GM21786 (cell line): ENCODE results near the gene C2orf42.
A peak's percentile ranks its signal among the peaks of the same experiment; 100 is the strongest.
"Not testable (repeated sequence)": the region's sequence is repeated elsewhere in the genome, so short reads cannot be mapped to it uniquely, and the experiment has no call there.

ENCODE experiments used
- ATAC-seq: cut with Tn5 transposase; IDR thresholded peaks from one replicate; pipeline ENCODE4 v1.9.1; 2021; ENCODE audit not compliant: unreplicated experiment

C2orf42 gene

DNA sequence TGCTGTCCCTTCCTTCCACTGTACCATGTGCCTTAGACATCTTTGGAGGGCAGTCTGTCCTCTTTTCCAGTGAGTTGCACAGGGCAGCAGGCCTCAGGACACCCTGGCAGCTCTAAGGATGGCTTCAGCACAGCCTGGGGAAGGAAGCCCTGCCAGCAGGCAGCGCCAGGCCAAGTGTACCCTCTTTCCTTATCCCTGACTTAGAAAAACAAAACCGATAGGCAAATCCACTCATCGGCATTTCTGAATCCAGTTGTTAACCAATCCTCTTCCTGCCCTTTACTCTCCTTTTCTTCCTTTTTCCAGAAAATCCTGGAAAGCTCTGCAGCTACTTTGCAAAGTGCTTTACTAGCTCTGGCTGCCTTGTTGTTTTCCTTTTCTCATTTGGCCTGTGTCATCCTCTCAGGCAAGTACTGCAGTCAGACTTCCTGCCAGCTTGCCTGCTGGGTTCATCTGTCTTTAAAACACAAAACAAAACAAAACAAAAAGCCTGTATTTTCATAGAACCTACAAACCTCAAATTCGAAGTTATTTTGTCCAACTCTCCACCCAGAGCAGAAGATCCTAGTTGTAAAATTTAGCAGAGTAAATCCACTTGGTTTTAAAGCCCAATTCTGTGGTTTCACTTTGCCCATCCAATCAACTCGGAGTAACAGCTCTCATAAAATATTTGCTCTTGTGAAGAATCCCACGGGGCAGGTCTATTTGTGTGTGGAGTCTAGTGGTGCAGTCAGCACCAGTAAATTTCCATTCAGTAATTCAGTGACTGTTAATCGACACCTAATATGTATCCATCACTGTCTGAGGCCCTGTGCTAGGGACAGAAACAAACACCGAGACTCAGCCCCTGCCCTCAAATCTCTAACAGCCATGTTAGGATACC is 58.3 kb downstream of the C2orf42 start:
- ATAC-seq, result peak; percentile 42

DNA sequence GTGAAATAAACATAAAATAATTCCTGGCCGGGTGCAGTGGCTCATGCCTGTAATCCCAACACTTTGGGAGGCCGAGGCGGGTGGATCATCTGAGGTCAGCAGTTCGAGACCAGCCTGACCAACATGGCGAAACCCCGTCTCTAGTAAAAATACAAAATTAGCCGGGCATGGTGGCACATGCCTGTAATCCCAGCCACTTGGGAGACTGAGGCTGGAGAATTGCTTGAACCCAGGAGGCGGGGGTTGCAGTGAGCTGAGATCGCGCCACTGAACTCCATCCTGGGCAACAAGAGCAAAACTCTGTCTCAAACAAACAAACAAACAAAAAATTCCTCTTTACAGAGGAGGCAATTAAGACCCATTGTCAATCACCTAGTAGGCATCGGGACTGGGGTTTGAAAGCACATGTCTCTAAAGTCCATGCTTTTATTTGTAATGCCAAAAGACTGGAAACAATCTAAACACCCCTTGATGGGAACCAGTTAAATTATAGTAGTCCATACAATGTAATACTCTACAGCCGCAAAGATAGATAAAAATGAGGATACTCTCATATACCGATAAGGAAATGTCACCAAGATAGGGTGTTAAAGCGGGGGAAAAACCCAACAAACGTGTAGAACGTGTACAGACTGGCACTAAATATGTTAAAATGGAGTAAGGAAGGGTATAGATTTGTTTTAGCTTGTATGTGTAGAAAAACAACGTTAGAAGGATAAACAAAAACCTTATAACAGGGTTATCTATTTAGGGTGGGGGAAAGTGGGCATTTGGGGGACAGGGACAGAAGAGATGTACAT is 59.3 kb downstream of the C2orf42 start:
- not testable (repeated sequence) for ATAC-seq

DNA sequence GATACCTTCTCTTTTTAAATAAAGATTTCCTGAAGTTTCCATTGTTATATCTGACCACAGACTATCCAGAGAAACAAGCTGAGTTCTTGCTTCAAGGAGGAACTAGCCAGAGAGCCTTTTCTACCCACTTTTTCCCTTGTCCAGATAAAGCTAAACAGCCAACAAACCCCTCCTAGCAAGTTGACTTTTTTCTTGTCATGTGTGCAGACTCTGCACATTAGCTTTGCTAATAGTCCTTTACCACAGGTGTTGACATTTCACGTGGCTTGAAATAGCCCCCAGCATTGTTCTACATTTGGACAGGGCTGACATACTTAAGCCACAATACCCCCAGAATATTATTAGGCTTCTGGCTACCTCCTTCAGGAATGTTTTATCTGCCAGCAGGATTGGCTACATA is 62.8 kb downstream of the C2orf42 start:
- ATAC-seq, result no peak

DNA sequence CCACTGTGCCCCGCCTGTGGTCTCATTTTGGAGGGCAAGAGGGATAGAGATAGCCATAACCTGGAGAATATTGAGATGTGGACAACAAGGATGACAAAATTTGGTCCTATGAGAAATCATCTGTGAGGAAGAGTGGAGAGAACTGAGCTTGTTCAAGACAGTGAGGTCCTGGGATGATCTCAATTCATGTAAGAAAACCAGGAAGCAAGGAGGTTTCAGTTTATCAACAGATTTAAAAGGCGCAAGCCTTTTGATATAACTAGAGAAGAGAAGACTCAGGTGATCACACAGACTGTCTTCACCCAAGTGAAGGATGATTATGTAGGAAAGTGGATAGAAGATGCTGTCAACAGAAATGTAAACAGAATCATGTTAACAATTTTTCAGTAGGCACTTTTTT is 64.4 kb downstream of the C2orf42 start:
- ATAC-seq, result no peak

- no peak for ATAC-seq
Observed at GRCh38 chr2:70125498-70125898, 65.3 kb downstream of the C2orf42 start.

DNA sequence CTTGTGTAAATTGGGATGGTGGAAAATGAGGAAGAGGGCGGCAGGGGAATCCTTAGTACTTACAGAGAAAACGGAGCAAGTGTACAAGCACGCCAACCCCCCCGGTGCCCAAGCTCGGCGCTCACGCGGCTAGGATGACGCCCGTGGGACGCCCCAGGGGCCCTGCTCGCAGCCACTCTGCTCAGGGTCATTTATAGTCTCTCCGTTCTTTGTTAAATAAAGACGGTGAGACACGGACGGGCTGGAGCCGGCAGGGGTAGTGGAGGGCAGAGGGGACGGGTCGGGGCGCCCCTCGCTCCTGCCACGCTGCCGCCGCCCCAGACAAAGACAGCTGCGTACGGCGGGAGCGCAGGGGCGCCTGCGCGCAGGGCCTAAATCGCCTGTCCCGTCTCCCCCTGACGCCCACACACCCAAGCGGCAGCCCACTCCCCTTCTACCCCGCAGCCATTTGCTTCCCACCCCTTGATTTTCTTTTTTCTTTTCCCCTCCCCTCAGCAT is 65.8 kb downstream of the C2orf42 start:
- ATAC-seq, result no peak

GRCh38 chr2:70123829-70124116 is 67.0 kb downstream of the C2orf42 start:
- no peak for ATAC-seq

- no peak for ATAC-seq
Observed at GRCh38 chr2:70123051-70123828, 67.6 kb downstream of the C2orf42 start.

GRCh38 chr2:70122470-70122869 is 68.3 kb downstream of the C2orf42 start:
- no peak for ATAC-seq

DNA sequence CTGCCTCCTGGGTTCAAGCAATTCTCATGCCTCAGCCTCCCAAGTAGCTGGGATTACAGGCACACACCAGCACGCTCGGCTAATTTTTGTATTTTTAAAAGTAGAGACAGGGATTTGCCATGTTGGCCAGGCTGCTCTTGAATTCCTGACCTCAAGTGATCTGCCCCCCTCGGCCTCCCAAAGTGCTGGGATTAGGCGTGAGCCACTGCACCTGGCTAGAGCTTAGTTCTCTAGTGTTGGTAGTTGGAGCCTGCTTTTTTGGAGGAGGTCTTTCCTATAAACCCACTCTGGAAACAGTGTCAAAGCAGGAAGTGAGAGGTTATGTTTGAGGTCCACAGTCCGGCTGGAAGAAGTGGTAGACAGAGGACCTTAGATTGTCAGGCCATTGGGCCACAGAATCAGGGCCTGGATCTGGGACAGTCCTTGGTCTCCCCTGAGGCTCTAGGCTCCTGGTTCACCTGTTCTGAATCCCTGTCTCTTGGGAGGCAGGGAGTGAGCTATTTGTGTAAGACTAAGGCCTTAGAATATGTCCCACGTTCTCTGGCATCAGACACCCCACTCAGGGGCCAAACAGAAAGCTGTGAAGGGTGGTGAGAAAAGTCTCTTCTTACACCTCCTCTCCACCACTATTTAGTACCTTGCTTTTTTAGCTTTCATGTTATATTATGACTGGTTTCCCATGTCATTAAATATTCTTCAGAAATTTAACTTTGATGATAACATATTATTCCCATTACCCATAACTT is 69.0 kb downstream of the C2orf42 start:
- no peak for ATAC-seq

DNA sequence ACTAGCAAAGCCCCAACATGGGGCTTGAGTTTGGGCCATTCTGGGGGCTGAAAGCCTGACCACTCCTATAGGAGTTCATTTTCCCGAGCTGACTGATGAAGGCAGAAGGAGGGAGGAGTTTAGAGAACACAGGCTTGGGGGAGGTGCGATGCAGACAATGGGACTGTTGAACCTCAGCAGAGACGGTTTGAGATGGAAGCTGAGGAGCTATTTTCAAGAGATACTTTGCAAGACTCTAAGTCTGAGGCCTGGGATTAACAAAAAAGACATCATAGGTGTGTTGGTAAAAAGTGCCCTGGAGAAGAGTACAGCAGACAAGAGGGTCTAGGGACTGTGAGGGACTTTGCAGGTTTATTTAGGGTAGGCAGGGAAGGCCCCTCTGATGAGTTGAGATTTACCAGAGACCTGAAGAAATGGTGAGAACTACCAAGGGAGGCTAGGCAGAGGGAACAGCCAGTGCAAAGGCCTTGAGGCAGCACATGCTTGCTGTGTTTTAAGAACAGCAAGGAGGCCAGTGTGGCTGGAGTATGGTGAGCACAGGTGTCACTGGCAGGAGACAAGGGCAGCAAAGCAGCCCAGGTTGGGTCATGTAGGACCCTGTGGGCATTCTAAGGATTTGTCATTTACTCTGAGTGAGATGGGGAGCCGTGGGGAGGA is 71.9 kb downstream of the C2orf42 start:
- ATAC-seq, result no peak

DNA sequence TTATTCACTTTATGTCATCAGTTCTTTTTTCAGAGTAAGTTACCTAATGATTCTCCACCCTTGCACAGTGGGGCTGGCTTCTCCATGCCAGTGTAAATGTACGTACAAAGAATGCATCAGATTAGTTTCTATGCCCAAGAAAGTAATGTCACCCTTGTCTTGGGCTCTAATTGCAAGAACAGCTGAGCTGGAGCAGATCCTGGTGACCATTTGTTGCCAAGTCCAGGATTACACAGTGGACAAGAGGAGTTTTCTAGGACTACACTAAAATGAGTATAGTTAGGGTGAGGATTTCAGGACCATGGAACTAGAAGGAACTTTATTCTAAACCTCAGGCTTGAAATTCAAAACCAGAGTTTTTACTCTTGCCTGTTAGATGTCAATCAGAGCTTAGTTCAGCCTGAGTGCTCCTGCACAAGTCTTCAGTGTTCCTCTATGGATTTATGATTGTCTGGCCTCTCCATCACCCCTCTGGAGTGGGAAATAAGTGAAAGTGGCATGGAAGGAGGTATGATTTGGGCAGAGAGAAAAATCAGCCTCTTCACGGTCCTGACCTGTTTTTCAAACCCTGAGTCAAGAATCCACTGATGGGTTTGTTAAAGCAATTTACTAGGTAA is 73.8 kb downstream of the C2orf42 start:
- ATAC-seq, result no peak

- ATAC-seq, result peak; percentile 43
Observed at GRCh38 chr2:70115646-70116442, 75.0 kb downstream of the C2orf42 start.

GRCh38 chr2:70113359-70114070 is 77.3 kb downstream of the C2orf42 start:
- ATAC-seq, result no peak

DNA sequence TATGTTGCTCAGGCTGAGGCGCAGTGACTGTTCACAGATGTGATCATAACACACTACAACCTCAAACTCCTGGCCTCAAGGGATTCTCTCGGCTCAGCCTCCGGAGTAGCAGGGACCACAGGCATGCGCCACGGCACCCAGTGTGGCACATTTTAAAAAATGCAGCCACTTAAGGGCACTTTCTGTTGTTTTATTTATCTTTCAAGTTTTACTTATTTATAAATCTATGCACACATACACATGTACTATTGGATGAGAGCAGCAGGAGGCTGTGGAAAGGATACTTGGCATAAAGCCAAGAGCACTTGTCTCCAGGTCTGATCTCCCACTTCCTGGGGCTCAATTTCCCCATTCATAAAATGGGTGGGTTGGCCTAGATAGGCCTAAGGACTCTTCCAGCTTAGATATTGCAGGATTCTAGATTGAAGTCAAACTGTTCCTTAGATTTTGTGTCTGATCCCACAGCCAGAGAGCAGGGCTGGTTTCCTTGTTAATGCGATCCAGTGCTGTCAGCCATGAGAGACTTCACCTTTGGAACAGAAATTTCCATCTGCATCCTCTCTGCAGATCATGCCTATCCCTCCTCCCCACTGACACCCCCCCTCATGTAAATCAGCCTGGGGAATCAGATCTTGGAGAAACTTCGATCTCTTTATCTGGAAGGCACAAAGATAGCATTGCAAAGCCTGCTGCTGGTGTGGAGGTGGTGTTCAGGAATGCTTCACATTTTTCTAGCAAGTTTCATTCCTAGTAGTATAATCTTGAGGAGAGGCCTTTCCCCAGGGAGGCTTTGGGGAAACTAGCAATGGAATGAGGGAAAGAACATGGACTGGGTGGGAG is 78.8 kb downstream of the C2orf42 start:
- ATAC-seq, result no peak

- not testable (repeated sequence) for ATAC-seq
Observed at GRCh38 chr2:70110397-70110796, 80.4 kb downstream of the C2orf42 start.

DNA sequence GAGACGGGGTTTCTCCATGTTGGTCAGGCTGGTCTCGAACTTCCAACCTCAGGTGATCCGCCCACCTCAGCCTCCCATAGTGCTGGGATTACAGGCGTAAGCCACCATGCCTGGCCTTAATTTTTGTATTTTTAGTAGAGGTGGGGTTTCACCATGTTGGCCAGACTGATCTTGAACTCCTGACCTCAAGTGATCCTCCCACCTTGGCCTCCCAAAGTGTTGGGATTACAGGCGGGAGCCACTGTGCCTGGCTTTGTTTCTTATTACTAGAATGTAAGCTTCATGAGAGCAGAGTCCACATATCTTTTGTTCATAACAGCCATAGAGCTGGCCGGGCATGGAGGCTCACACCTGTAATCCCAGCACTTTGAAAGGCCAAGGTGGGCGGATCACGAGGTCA is 84.7 kb downstream of the C2orf42 start:
- not testable (repeated sequence) for ATAC-seq
